ENCODE data around the gene GPC5.
"Not testable (repeated sequence)": the region's sequence is repeated elsewhere in the genome, so short reads cannot be mapped to it uniquely, and the experiment has no call there.

Gene GPC5

GRCh38 chr13:91896547-91896946 lies 498.1 kb downstream of the GPC5 start:
- no peak for DNase-seq

GRCh38 chr13:91898986-91899385 lies 500.6 kb downstream of the GPC5 start:
- not testable (repeated sequence) for DNase-seq

GRCh38 chr13:91902291-91902690 lies 503.9 kb downstream of the GPC5 start:
- DNase-seq, result no peak

- no peak for DNase-seq
Observed at GRCh38 chr13:91904005-91904404, 505.6 kb downstream of the GPC5 start.

GRCh38 chr13:91904597-91904996 lies 506.2 kb downstream of the GPC5 start:
- no peak for DNase-seq

GRCh38 chr13:91907398-91907797 lies 509.0 kb downstream of the GPC5 start:
- DNase-seq, result no peak

GRCh38 chr13:91909617-91910016 lies 511.2 kb downstream of the GPC5 start:
- no peak for DNase-seq

GRCh38 chr13:91922969-91923592 lies 524.7 kb downstream of the GPC5 start:
- no peak for DNase-seq

GRCh38 chr13:91930687-91931086 lies 532.3 kb downstream of the GPC5 start:
- DNase-seq, result no peak

- DNase-seq, result no peak
Observed at GRCh38 chr13:91934354-91934753, 535.9 kb downstream of the GPC5 start.

GRCh38 chr13:91946498-91947070 lies 548.2 kb downstream of the GPC5 start:
- no peak for DNase-seq

- DNase-seq, result no peak
Observed at GRCh38 chr13:91948736-91949135, 550.3 kb downstream of the GPC5 start.

- no peak for DNase-seq
Observed at GRCh38 chr13:91950803-91951202, 552.4 kb downstream of the GPC5 start.

GRCh38 chr13:91955546-91956355 lies 557.3 kb downstream of the GPC5 start:
- no peak for DNase-seq

GRCh38 chr13:91960947-91961346 lies 562.5 kb downstream of the GPC5 start:
- no peak for DNase-seq

- no peak for DNase-seq
Observed at GRCh38 chr13:91962946-91963345, 564.5 kb downstream of the GPC5 start.

GRCh38 chr13:91965511-91965910 lies 567.1 kb downstream of the GPC5 start:
- DNase-seq, result no peak

GRCh38 chr13:91978571-91978970 lies 580.1 kb downstream of the GPC5 start:
- DNase-seq, result no peak

- no peak for DNase-seq
Observed at GRCh38 chr13:91986761-91987483, 588.5 kb downstream of the GPC5 start.

GRCh38 chr13:91988331-91988730 lies 589.9 kb downstream of the GPC5 start:
- DNase-seq, result no peak

GRCh38 chr13:92012787-92013186 lies 614.4 kb downstream of the GPC5 start:
- DNase-seq, result no peak

GRCh38 chr13:92017737-92018136 lies 619.3 kb downstream of the GPC5 start:
- no peak for DNase-seq

- DNase-seq, result no peak
Observed at GRCh38 chr13:92028695-92029094, 630.3 kb downstream of the GPC5 start.

GRCh38 chr13:92029641-92030040 lies 631.2 kb downstream of the GPC5 start:
- no peak for DNase-seq

Measured in activated naive CD4-positive, alpha-beta T cell treated with anti-CD3 and anti-CD28 coated beads, Interleukin-2, amount 50 U/mL, for 16 hours (primary cell).